Measurements from ENCODE around the gene ARMCX1. TPM values are rescaled to one million over a fixed set of nuclear protein-coding genes. Genes with fewer than 3 reads are reported as not detected.
"Not testable (repeated sequence)": the region's sequence is repeated elsewhere in the genome, so short reads cannot be mapped to it uniquely, and the experiment has no call there.

The ARMCX1 gene
- total RNA-seq, result 10 to 100 TPM; 22.4 to 28.5 TPM
- 33.9 TPM for polyA plus RNA-seq (2013, experiment 1 of 2)
- polyA plus RNA-seq (2013, experiment 2 of 2), result 31.5 TPM
- long read RNA-seq, experiment 1, partial matches to known transcripts, result 11 of 15 reads
- long read RNA-seq, experiment 1, other reads (novel, unspliced or antisense), result 2 of 15 reads
- long read RNA-seq, experiment 2, transcript ARMCX1-201 (4 exons, 2,141 nt), result major isoform, 30 of 41 reads
- long read RNA-seq, experiment 2, partial matches to known transcripts, result 2 of 41 reads
- long read RNA-seq, experiment 2, other reads (novel, unspliced or antisense), result 9 of 41 reads
- long read RNA-seq, experiment 3, transcript ARMCX1-201 (4 exons, 2,141 nt), result major isoform, 178 of 262 reads
- long read RNA-seq, experiment 3, partial matches to known transcripts, result 4 of 262 reads
- long read RNA-seq, experiment 3, other reads (novel, unspliced or antisense), result 80 of 262 reads
- long read RNA-seq, experiment 4, transcript ARMCX1-201 (4 exons, 2,141 nt), result major isoform, 64 of 116 reads
- long read RNA-seq, experiment 4, partial matches to known transcripts, result 25 of 116 reads
- long read RNA-seq, experiment 4, other reads (novel, unspliced or antisense), result 27 of 116 reads

DNA sequence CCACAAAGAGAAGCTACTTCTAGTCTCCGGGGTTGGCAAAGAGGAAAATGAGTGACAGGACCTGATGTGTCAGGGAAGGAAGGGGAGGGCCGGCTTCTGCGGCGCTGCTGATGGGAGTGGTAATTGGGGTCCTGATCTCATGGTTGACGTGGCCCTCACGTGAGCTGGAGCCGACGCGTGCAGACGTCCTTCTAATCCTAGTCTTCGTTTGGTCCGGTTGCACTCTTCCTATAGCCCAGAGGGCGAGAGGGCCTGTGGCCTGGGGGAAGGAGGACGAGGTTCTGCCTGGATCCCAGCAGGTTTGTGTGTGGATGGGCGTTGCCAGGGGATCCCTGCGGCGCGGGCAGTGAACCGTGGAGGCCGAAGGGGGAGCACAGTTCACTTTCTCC, at the start of gene ARMCX1:
Gene ARMCX1 (plus strand): TSS at position 186 of the 389 bp plus-strand sequence. CDS start 2,384 bp downstream, outside the sequence.
- Histone ChIP-seq H3K9me3 (ENCODE audit: control insufficient read depth, low read length) (no peaks in the 10 kb centered on the region), H3K27me3 (ENCODE audit: control insufficient read depth, insufficient read depth, low read length, poor library complexity, severe bottlenecking) (no peaks in the 10 kb centered on the region), H3K27ac (ENCODE audit: low read depth, low read length) (peak within 1 kb of the TSS; percentile 92), H3K9ac (ENCODE audit: extremely low read depth, low read length, poor library complexity, severe bottlenecking) (peak within 1 kb of the TSS; percentile 83), H3K4me1 (ENCODE audit: control insufficient read depth, insufficient read depth, low read length) (no peaks in the 10 kb centered on the region), H3K36me3 (ENCODE audit: control insufficient read depth, insufficient read depth, low read length) (peaks cover 10% of the 10 kb centered on the region), H3K4me3 (ENCODE audit: low read length) (peak within 1 kb of the TSS; percentile 90)
- TF ChIP-seq CTCF (conservative IDR thresholded peaks at IDR 0.05), result no peak
- Mint-ChIP-seq H3K36me3 (ENCODE audit: low read depth) (peaks cover 18% of the 10 kb centered on the region), H3K27ac (peak within 1 kb of the TSS; percentile 92), H3K4me3 (peak within 1 kb of the TSS; percentile 78), H3K4me1 (no peaks in the 10 kb centered on the region), H3K27me3 (ENCODE audit: insufficient read depth) (no peaks in the 10 kb centered on the region), H3K9me3 (peaks cover 48% of the 10 kb centered on the region)
- 5% methylated on average over 20 of the region's 20 CpGs; no CpG with 5 or more reads in 1 of the 2 experiments for WGBS, 2 experiments (ENCODE audit: insufficient coverage in 1 of 2, insufficient read length in 1 of 2)
- DNase-seq, result peak; percentile 81

- not testable (repeated sequence) for H3K27ac ChIP-seq (ENCODE audit: low read depth, low read length); H3K4me1 Mint-ChIP-seq; H3K36me3 ChIP-seq (ENCODE audit: control insufficient read depth, insufficient read depth, low read length); H3K9ac ChIP-seq (ENCODE audit: extremely low read depth, low read length, poor library complexity, severe bottlenecking); H3K4me3 ChIP-seq (ENCODE audit: low read length); H3K27me3 ChIP-seq (ENCODE audit: control insufficient read depth, insufficient read depth, low read length, poor library complexity, severe bottlenecking); H3K4me1 ChIP-seq (ENCODE audit: control insufficient read depth, insufficient read depth, low read length); H3K9me3 ChIP-seq (ENCODE audit: control insufficient read depth, low read length); H3K27ac Mint-ChIP-seq; H3K27me3 Mint-ChIP-seq (ENCODE audit: insufficient read depth); H3K4me3 Mint-ChIP-seq; DNase-seq
- Mint-ChIP-seq H3K36me3 (ENCODE audit: low read depth) (peaks cover 57% of the 10 kb centered on the region), H3K9me3 (peaks cover 50% of the 10 kb centered on the region)
- WGBS, 2 experiments (ENCODE audit: insufficient coverage in 1 of 2, insufficient read length in 1 of 2), result no CpG with 5 or more reads among the region's 1 CpG
Observed at GRCh38 chrX:101502929-101503328, 47.4 kb upstream of the ARMCX1 start.

GRCh38 chrX:101507372-101507771, 43.0 kb upstream of the ARMCX1 start:
- H3K27ac Mint-ChIP-seq, result no peak overlapping the region
- Histone ChIP-seq H3K9me3 (ENCODE audit: control insufficient read depth, low read length) (no peaks in the 10 kb centered on the region), H3K4me3 (ENCODE audit: low read length) (no peak overlapping the region), H3K36me3 (ENCODE audit: control insufficient read depth, insufficient read depth, low read length) (no peaks in the 10 kb centered on the region), H3K27me3 (ENCODE audit: control insufficient read depth, insufficient read depth, low read length, poor library complexity, severe bottlenecking) (no peaks in the 10 kb centered on the region), H3K27ac (ENCODE audit: low read depth, low read length) (no peak overlapping the region), H3K9ac (ENCODE audit: extremely low read depth, low read length, poor library complexity, severe bottlenecking) (no peak overlapping the region), H3K4me1 (ENCODE audit: control insufficient read depth, insufficient read depth, low read length) (no peaks in the 10 kb centered on the region)
- no peak for DNase-seq
- H3K27me3 Mint-ChIP-seq (ENCODE audit: insufficient read depth), result no peaks in the 10 kb centered on the region
- peaks cover 24% of the 10 kb centered on the region for H3K36me3 Mint-ChIP-seq (ENCODE audit: low read depth)
- no peaks in the 10 kb centered on the region for H3K4me1 Mint-ChIP-seq
- H3K9me3 Mint-ChIP-seq, result peaks cover 34% of the 10 kb centered on the region
- H3K4me3 Mint-ChIP-seq, result no peak overlapping the region
- TF ChIP-seq CTCF (conservative IDR thresholded peaks at IDR 0.05), result no peak

Data from endodermal cell (in vitro differentiated cells).